ENCODE measurements around the gene NFKBIL1.

The NFKBIL1 gene

DNA sequence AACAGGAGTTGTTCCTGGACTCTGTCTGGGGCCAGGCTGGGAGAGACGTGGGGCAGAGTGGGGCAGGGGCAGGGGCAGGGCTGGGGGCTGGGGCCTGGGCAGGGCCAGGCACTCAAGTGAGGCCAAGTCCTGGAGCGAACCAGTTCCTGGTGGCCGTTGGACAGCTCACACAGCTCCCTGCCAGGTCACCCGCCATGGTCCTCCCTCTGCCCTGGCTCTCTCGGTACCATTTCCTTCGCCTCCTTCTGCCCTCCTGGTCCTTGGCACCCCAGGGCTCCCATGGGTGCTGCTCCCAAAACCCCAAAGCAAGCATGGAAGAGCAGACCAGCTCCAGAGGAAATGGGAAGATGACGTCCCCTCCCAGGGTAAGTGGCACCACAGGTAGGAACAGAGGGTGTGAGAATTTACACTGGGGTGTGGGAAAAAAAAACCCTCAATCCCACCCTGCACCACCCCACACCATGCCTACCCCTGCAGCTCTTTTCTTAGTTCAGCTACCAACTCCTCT lies 18.5 kb upstream of the NFKBIL1 start, which contains the start of gene MCCD1:
MCCD1 (plus strand) TSS at position 142 of the 508 bp plus-strand sequence; CDS start at position 195, 53 bp downstream.
- H3K9me2 ChIP-seq (replicated peaks; ENCODE audit: low read depth, low read length), result no peaks in the 10 kb centered on the region
- H3K4me3 ChIP-seq (ENCODE audit: low read length, poor library complexity, severe bottlenecking), result no peak within 1 kb of the TSS
- no peak within 1 kb of the TSS for H2AFZ ChIP-seq (ENCODE audit: low read length)
- H3K36me3 ChIP-seq (ENCODE audit: insufficient read depth, low read length), result peaks cover 50% of the 10 kb centered on the region
- no peak for TF ChIP-seq EZH2phosphoT487 (IDR thresholded peaks at IDR 0.05; ENCODE audit: borderline replicate concordance)
- no peak for TF ChIP-seq CTCF (conservative IDR thresholded peaks at IDR 0.05; ENCODE audit: low read length)
- peaks cover 2% of the 10 kb centered on the region; the same call in 1 of the 2 replicates for H3F3A ChIP-seq (ENCODE audit: low read depth)
- H4K20me1 ChIP-seq (ENCODE audit: insufficient read depth, low read length, poor library complexity, severe bottlenecking), result peaks cover 45% of the 10 kb centered on the region
- H3K4me1 ChIP-seq (ENCODE audit: insufficient read depth, low read length, poor library complexity, severe bottlenecking), result peaks cover 11% of the 10 kb centered on the region
- peaks cover 34% of the 10 kb centered on the region for H3K79me2 ChIP-seq (ENCODE audit: insufficient read depth, low read length)
- no peaks in the 10 kb centered on the region for H3K9me3 ChIP-seq (ENCODE audit: insufficient read depth, low read depth, low read length)
- H3K4me2 ChIP-seq (ENCODE audit: low read depth, low read length, poor library complexity, severe bottlenecking), result no peak within 1 kb of the TSS
- H3K27me3 ChIP-seq (ENCODE audit: insufficient read depth, low read length, poor library complexity, severe bottlenecking), result no peaks in the 10 kb centered on the region
- no peak within 1 kb of the TSS for H3K9ac ChIP-seq (ENCODE audit: low read depth, low read length, poor library complexity, severe bottlenecking)

- Histone ChIP-seq H3K4me1 (ENCODE audit: insufficient read depth, low read length, poor library complexity, severe bottlenecking) (peaks cover 17% of the 10 kb centered on the region), H3K4me2 (ENCODE audit: low read depth, low read length, poor library complexity, severe bottlenecking) (no peak overlapping the region), H3K9me3 (ENCODE audit: insufficient read depth, low read depth, low read length) (no peaks in the 10 kb centered on the region), H2AFZ (ENCODE audit: low read length) (no peak overlapping the region), H3F3A (ENCODE audit: low read depth) (peaks cover 2% of the 10 kb centered on the region; the same call in 1 of the 2 replicates), H3K27me3 (ENCODE audit: insufficient read depth, low read length, poor library complexity, severe bottlenecking) (no peaks in the 10 kb centered on the region), H3K36me3 (ENCODE audit: insufficient read depth, low read length) (peaks cover 57% of the 10 kb centered on the region), H3K79me2 (ENCODE audit: insufficient read depth, low read length) (peaks cover 40% of the 10 kb centered on the region), H4K20me1 (ENCODE audit: insufficient read depth, low read length, poor library complexity, severe bottlenecking) (peaks cover 52% of the 10 kb centered on the region), H3K4me3 (ENCODE audit: low read length, poor library complexity, severe bottlenecking) (no peak overlapping the region), H3K9me2 (replicated peaks; ENCODE audit: low read depth, low read length) (no peaks in the 10 kb centered on the region), H3K9ac (ENCODE audit: low read depth, low read length, poor library complexity, severe bottlenecking) (no peak overlapping the region)
- no peak for TF ChIP-seq EZH2phosphoT487 (IDR thresholded peaks at IDR 0.05; ENCODE audit: borderline replicate concordance)
- TF ChIP-seq CTCF (conservative IDR thresholded peaks at IDR 0.05; ENCODE audit: low read length), result no peak
These were observed 17.9 kb upstream of the NFKBIL1 start for GRCh38 chr6:31529329-31530150.

- Histone ChIP-seq H3K79me2 (ENCODE audit: insufficient read depth, low read length) (peaks cover 52% of the 10 kb centered on the region), H3K9me3 (ENCODE audit: insufficient read depth, low read depth, low read length) (no peaks in the 10 kb centered on the region), H3K4me1 (ENCODE audit: insufficient read depth, low read length, poor library complexity, severe bottlenecking) (peaks cover 20% of the 10 kb centered on the region), H3K27me3 (ENCODE audit: insufficient read depth, low read length, poor library complexity, severe bottlenecking) (no peaks in the 10 kb centered on the region), H3K9me2 (replicated peaks; ENCODE audit: low read depth, low read length) (no peaks in the 10 kb centered on the region), H2AFZ (ENCODE audit: low read length) (no peak overlapping the region), H4K20me1 (ENCODE audit: insufficient read depth, low read length, poor library complexity, severe bottlenecking) (peaks cover 63% of the 10 kb centered on the region), H3K9ac (ENCODE audit: low read depth, low read length, poor library complexity, severe bottlenecking) (no peak overlapping the region), H3K4me2 (ENCODE audit: low read depth, low read length, poor library complexity, severe bottlenecking) (no peak overlapping the region), H3F3A (ENCODE audit: low read depth) (peaks cover 2% of the 10 kb centered on the region; the same call in 1 of the 2 replicates), H3K4me3 (ENCODE audit: low read length, poor library complexity, severe bottlenecking) (no peak overlapping the region), H3K36me3 (ENCODE audit: insufficient read depth, low read length) (peaks cover 68% of the 10 kb centered on the region)
- no peak for TF ChIP-seq CTCF (conservative IDR thresholded peaks at IDR 0.05; ENCODE audit: low read length)
- no peak for TF ChIP-seq EZH2phosphoT487 (IDR thresholded peaks at IDR 0.05; ENCODE audit: borderline replicate concordance)
These were observed 16.7 kb upstream of the NFKBIL1 start for GRCh38 chr6:31530659-31531058.
